Gastrocnemius medialis (tissue), 4 donors: ENCODE data around the gene B4GALT5.

ENCODE experiments used
- CTCF ChIP-seq, 5 experiments: fragments of 450-650 bp in 3 of 5; fragments of 200-600 bp in 2 of 5; sonication (generic) in 2 of 5; IDR thresholded peaks in 4 of 5; conservative IDR thresholded peaks in 1 of 5; 1 replicate in 4 of 5; 2 replicates in 1 of 5; pipeline ENCODE4 v1.5.1; 2016 to 2019; ENCODE audit warnings: antibody characterized with exemption in 5 of 5, mild to moderate bottlenecking in 3 of 5, moderate library complexity in 3 of 5
- POLR2A ChIP-seq, 2 donors: fragments of 450-650 bp; IDR thresholded peaks; one replicate each; pipeline ENCODE4 v1.6.1; 2017; ENCODE audit warnings: antibody characterized with exemption in 2 of 2, mild to moderate bottlenecking in 2 of 2, moderate library complexity in 2 of 2

- TF ChIP-seq CTCF (IDR thresholded peaks at IDR 0.05 in 4 of 5, conservative IDR thresholded peaks at IDR 0.05 in 1 of 5) (no peak), POLR2A (IDR thresholded peaks at IDR 0.05) (no peak)
Observed at GRCh38 chr20:49690899-49691620, 22.6 kb downstream of the B4GALT5 start.
